Upper lobe of left lung (tissue), 4 donors: Measurements from ENCODE around the gene MIF.

Experiments
- EP300 ChIP-seq, 4 donors: sonication (generic); formaldehyde crosslinking; IDR thresholded peaks; one replicate each; pipeline ENCODE4 v1.5.1; 2017; ENCODE audit warnings: antibody characterized with exemption in 4 of 4, control low read depth in 2 of 4
- POLR2A ChIP-seq, 4 donors: fragments of 450-650 bp; IDR thresholded peaks; one replicate each; pipeline ENCODE4 v1.5.1; 2016 to 2017; ENCODE audit warnings: antibody characterized with exemption in 4 of 4, mild to moderate bottlenecking in 2 of 4
- TF ChIP-seq, protein P1 (sequence below), 6 experiments: fragments of 450-650 bp in 4 of 6; fragments of 200-600 bp in 2 of 6; sonication (generic) in 2 of 6; IDR thresholded peaks; one replicate each; pipeline ENCODE4 v1.5.1; 2016 to 2019; ENCODE audit warnings: antibody characterized with exemption in 6 of 6

DNA sequence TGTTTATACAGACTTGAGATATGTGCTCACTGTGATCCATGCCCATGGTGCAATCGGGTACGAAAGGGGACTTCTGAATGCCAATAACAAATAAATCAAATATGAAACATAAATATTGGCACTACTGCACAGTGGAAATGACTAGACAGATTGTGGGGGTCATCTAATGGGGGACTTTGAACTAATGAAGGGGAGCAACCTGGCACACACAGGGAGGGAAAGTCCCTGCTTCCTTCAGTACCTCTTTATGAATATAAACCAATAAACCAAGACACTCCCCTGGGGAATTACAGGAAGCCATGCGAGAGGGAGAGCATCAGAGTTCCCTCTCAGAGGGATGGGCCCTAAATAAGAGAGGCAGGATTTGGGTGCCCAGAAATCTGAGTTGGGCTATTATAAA lies 21.1 kb downstream of the MIF start:
- TF ChIP-seq, protein P1, sequence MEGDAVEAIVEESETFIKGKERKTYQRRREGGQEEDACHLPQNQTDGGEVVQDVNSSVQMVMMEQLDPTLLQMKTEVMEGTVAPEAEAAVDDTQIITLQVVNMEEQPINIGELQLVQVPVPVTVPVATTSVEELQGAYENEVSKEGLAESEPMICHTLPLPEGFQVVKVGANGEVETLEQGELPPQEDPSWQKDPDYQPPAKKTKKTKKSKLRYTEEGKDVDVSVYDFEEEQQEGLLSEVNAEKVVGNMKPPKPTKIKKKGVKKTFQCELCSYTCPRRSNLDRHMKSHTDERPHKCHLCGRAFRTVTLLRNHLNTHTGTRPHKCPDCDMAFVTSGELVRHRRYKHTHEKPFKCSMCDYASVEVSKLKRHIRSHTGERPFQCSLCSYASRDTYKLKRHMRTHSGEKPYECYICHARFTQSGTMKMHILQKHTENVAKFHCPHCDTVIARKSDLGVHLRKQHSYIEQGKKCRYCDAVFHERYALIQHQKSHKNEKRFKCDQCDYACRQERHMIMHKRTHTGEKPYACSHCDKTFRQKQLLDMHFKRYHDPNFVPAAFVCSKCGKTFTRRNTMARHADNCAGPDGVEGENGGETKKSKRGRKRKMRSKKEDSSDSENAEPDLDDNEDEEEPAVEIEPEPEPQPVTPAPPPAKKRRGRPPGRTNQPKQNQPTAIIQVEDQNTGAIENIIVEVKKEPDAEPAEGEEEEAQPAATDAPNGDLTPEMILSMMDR (IDR thresholded peaks at IDR 0.05): no peak
- TF ChIP-seq EP300 (IDR thresholded peaks at IDR 0.05): no peak
- TF ChIP-seq POLR2A (IDR thresholded peaks at IDR 0.05): no peak
